Measurements from ENCODE around the gene FOXO3. TPM values are rescaled to one million over a fixed set of nuclear protein-coding genes. Genes with fewer than 3 reads are reported as not detected.

FOXO3 gene
- total and polyA plus RNA-seq, 4 donors = 11.0 to 89.6 (median 44.1) TPM

DNA sequence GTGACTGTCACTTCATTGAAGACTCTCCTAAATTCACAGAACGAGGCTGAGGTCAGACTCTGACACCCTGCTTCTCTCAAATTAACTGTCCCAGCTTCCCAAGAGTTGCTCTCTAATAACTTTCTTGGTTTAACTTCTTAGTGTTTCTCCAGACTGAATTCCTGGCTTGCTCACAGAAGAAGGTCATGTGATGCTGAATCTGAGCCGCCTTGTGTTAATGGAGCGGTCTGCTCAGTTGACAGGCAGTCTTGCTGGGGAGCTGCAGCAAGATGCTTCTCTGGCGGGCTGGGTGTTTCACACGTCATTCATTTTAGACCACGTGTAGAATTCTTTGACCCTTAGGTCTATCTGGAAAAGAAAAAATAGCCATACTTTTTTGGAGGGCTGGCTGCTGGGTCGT lies 107.3 kb downstream of the FOXO3 start:
- 5 to 8% methylated on average over 7 of the region's 7 CpGs for WGBS, 2 donors

DNA sequence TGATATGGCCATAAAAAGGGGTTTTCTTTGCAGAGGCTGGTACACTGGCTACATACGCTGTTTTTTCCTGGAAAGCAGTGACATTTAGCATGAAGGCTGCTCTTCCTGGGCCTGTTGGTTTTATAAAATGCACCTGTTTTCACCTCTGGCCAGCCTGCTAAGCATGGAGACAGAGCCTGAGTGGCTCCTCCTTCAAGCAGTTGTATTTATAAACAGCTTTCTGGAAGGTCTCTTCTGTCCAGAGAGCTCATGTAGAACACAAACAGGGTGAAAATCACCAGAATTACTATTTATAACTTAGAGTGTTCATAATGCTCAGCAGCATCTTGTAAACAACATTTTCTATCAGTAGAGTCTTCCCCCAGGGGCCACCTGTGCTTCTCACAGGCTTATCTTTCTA lies 109.0 kb downstream of the FOXO3 start:
- Histone ChIP-seq H3K4me3 (ENCODE audit: low read length in 2 of 2) (no peak overlapping the region), H3K27ac (ENCODE audit: low read depth in 1 of 2, low read length in 2 of 2) (no peak overlapping the region), H3K4me1 (ENCODE audit: control insufficient read depth in 1 of 2, insufficient read depth in 2 of 2, low read length in 2 of 2) (peaks cover 13 to 22% of the 10 kb centered on the region in 2 donors), H3K9me3 (ENCODE audit: control insufficient read depth, low read length) (no peaks in the 10 kb centered on the region), H3K36me3 (ENCODE audit: control insufficient read depth in 1 of 2, insufficient read depth in 2 of 2, low read length in 1 of 2) (peaks cover 0 to 2% of the 10 kb centered on the region in 2 donors), H3K27me3 (ENCODE audit: control insufficient read depth in 1 of 2, insufficient read depth in 2 of 2, low read length in 1 of 2) (no peaks in the 10 kb centered on the region)
- no peak for DNase-seq
- WGBS, 2 donors = 97 to 100% methylated on average over 1 of the region's 1 CpG
- intact Hi-C loops (cut with DNase I) = no loop called here
- ATAC-seq (ENCODE audit: low FRiP score) = no peak

More for the DNA sequence above, 107.3 kb downstream of the FOXO3 start:
- intact Hi-C loops (cut with DNase I) = no loop called here
- no peak overlapping the region for H3K4me3 ChIP-seq (ENCODE audit: low read length in 2 of 2)
- peaks cover 0 to 2% of the 10 kb centered on the region in 2 donors for H3K36me3 ChIP-seq (ENCODE audit: control insufficient read depth in 1 of 2, insufficient read depth in 2 of 2, low read length in 1 of 2)
- H3K9me3 ChIP-seq (ENCODE audit: control insufficient read depth, low read length) = no peaks in the 10 kb centered on the region
- H3K4me1 ChIP-seq (ENCODE audit: control insufficient read depth in 1 of 2, insufficient read depth in 2 of 2, low read length in 2 of 2) = peaks cover 13 to 15% of the 10 kb centered on the region in 2 donors
- ATAC-seq (ENCODE audit: low FRiP score) (no peak), DNase-seq (no peak)
- H3K27me3 ChIP-seq (ENCODE audit: control insufficient read depth in 1 of 2, insufficient read depth in 2 of 2, low read length in 1 of 2) = no peaks in the 10 kb centered on the region
- H3K27ac ChIP-seq (ENCODE audit: low read depth in 1 of 2, low read length in 2 of 2) = no peak overlapping the region

DNA sequence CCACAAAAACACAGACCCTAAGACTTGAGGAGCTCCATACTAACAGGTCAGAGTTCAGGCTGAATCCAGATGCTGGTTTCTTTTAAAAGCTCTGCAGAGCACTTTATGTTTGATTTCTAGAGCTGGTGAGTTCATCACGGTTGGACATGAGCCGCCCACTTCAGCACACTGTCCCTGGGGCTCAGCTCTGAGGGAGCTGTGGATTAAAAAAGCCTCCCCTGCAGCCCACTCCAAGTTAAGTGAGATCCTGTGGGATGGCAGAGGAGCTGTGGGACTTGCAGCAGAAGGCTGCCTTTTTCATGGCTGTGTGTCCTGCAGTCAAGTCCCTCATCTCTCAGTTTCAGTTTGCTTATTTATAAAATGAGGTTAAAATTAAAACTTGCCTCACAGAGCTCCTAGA lies 110.5 kb downstream of the FOXO3 start:
- Histone ChIP-seq H3K27me3 (ENCODE audit: control insufficient read depth in 1 of 2, insufficient read depth in 2 of 2, low read length in 1 of 2) (no peaks in the 10 kb centered on the region), H3K4me3 (ENCODE audit: low read length in 2 of 2) (no peak overlapping the region), H3K27ac (ENCODE audit: low read depth in 1 of 2, low read length in 2 of 2) (no peak overlapping the region), H3K4me1 (ENCODE audit: control insufficient read depth in 1 of 2, insufficient read depth in 2 of 2, low read length in 2 of 2) (peaks cover 13 to 24% of the 10 kb centered on the region in 2 donors), H3K36me3 (ENCODE audit: control insufficient read depth in 1 of 2, insufficient read depth in 2 of 2, low read length in 1 of 2) (no peaks in the 10 kb centered on the region), H3K9me3 (ENCODE audit: control insufficient read depth, low read length) (no peaks in the 10 kb centered on the region)
- no peak for ATAC-seq (ENCODE audit: low FRiP score)
- WGBS, 2 donors = 31 to 34% methylated on average over 2 of the region's 2 CpGs
- DNase-seq = no peak
- intact Hi-C loops (cut with DNase I) = no loop called here

DNA sequence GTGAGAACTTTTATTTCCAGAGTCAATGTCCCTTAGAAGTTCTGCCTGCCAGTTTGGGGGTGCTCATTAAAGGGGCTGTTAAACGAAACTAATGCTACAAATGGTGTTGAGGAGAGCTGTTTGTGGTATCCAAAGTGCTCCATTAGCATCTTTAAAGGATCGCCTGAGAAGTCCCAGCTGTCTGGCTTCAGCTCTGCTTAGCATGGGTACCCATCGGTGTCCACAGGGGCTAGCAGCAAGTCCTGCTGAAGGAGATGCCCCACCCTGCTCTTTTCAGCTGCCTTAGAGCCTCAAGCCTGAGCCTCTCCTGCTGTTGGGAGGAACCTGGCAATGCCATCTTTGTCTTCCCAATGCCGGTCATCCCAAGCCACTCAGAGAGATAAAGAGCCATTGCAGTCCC lies 111.1 kb downstream of the FOXO3 start:
- no peak overlapping the region for H3K4me3 ChIP-seq (ENCODE audit: low read length in 2 of 2)
- WGBS, 2 donors = 63 to 78% methylated on average over 4 of the region's 4 CpGs
- peaks cover 13 to 24% of the 10 kb centered on the region in 2 donors for H3K4me1 ChIP-seq (ENCODE audit: control insufficient read depth in 1 of 2, insufficient read depth in 2 of 2, low read length in 2 of 2)
- peak overlapping the region in 1 of 2 donors; percentile 11 for H3K27ac ChIP-seq (ENCODE audit: low read depth in 1 of 2, low read length in 2 of 2)
- H3K27me3 ChIP-seq (ENCODE audit: control insufficient read depth in 1 of 2, insufficient read depth in 2 of 2, low read length in 1 of 2) = no peaks in the 10 kb centered on the region
- intact Hi-C loops (cut with DNase I) = no loop called here
- DNase-seq (no peak), ATAC-seq (ENCODE audit: low FRiP score) (no peak)
- H3K9me3 ChIP-seq (ENCODE audit: control insufficient read depth, low read length) = no peaks in the 10 kb centered on the region
- no peaks in the 10 kb centered on the region for H3K36me3 ChIP-seq (ENCODE audit: control insufficient read depth in 1 of 2, insufficient read depth in 2 of 2, low read length in 1 of 2)

DNA sequence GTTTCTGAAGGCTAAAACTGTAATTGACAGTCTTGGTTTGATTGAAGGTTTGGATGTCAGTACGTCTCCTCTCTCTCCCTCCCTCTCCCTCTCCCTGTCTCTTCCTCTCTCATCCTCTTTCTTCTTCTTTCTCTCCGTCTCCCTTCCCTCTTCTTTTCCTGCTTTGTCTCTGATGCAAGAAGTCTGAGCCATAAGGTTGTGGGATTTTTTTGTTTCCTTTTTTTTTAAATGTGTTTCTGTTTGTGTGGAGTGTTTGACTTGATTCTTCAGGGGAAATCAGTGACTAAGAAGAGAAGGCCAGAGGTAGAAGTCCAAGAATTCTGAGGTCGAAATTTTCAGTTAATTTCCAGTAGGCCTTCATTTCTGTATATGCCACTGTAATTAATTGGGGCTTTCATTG lies 111.9 kb downstream of the FOXO3 start:
- Histone ChIP-seq H3K4me3 (ENCODE audit: low read length in 2 of 2) (no peak overlapping the region), H3K9me3 (ENCODE audit: control insufficient read depth, low read length) (no peaks in the 10 kb centered on the region), H3K27ac (ENCODE audit: low read depth in 1 of 2, low read length in 2 of 2) (no peak overlapping the region), H3K36me3 (ENCODE audit: control insufficient read depth in 1 of 2, insufficient read depth in 2 of 2, low read length in 1 of 2) (no peaks in the 10 kb centered on the region), H3K27me3 (ENCODE audit: control insufficient read depth in 1 of 2, insufficient read depth in 2 of 2, low read length in 1 of 2) (no peaks in the 10 kb centered on the region), H3K4me1 (ENCODE audit: control insufficient read depth in 1 of 2, insufficient read depth in 2 of 2, low read length in 2 of 2) (peaks cover 13 to 27% of the 10 kb centered on the region in 2 donors)
- DNase-seq (no peak), ATAC-seq (ENCODE audit: low FRiP score) (no peak)
- intact Hi-C loops (cut with DNase I) = no loop called here
- 87 to 97% methylated on average over 3 of the region's 3 CpGs for WGBS, 2 donors

DNA sequence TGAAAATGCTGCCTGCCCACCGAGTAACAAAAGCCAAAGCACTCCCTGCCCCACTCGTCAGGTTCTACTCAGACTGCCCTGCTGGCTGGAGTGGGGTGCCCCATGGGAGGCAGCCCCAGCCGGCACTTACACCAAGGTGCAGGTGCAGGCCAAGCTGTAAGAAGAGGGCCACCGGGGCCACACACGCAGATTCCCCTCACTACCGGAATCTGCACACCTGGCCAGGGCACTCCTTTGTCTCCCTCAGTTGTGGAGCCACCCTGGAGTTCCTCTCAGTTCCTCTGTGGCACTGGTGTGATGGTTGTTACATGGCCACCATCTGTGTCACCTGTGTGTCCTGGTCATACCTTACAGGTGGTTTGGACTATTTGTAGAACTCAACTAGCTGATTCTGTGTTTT lies 112.4 kb downstream of the FOXO3 start:
- H3K9me3 ChIP-seq (ENCODE audit: control insufficient read depth, low read length) = no peaks in the 10 kb centered on the region
- no peak overlapping the region for H3K4me3 ChIP-seq (ENCODE audit: low read length in 2 of 2)
- H3K27ac ChIP-seq (ENCODE audit: low read depth in 1 of 2, low read length in 2 of 2) = no peak overlapping the region
- ATAC-seq (ENCODE audit: low FRiP score) = no peak
- no peaks in the 10 kb centered on the region for H3K27me3 ChIP-seq (ENCODE audit: control insufficient read depth in 1 of 2, insufficient read depth in 2 of 2, low read length in 1 of 2)
- no peaks in the 10 kb centered on the region for H3K36me3 ChIP-seq (ENCODE audit: control insufficient read depth in 1 of 2, insufficient read depth in 2 of 2, low read length in 1 of 2)
- no peak for DNase-seq
- 90 to 94% methylated on average over 6 of the region's 6 CpGs for WGBS, 2 donors
- peaks cover 9 to 24% of the 10 kb centered on the region in 2 donors for H3K4me1 ChIP-seq (ENCODE audit: control insufficient read depth in 1 of 2, insufficient read depth in 2 of 2, low read length in 2 of 2)
- intact Hi-C loops (cut with DNase I) = no loop called here

DNA sequence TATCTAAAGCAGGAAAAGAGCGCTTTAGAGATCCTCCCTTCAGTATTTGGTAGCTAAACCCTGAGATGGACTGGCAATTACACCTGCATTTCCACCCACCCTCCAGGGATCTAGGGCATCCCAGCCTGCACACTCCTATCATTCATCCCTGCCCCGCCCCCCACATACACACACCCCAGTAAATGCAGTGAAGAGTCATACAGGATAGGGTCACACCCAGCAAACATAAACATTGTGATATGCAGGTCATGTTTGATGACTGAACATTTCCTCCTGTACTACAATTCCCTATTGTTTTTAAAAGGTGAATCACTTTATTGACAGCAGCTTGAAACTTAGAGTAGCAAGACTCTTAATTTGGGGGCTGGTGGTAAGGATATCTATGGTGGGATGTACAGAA lies 112.9 kb downstream of the FOXO3 start:
- intact Hi-C loops (cut with DNase I) = no loop called here
- Histone ChIP-seq H3K4me1 (ENCODE audit: control insufficient read depth in 1 of 2, insufficient read depth in 2 of 2, low read length in 2 of 2) (peaks cover 5 to 24% of the 10 kb centered on the region in 2 donors), H3K4me3 (ENCODE audit: low read length in 2 of 2) (no peak overlapping the region), H3K9me3 (ENCODE audit: control insufficient read depth, low read length) (no peaks in the 10 kb centered on the region), H3K36me3 (ENCODE audit: control insufficient read depth in 1 of 2, insufficient read depth in 2 of 2, low read length in 1 of 2) (no peaks in the 10 kb centered on the region), H3K27ac (ENCODE audit: low read depth in 1 of 2, low read length in 2 of 2) (no peak overlapping the region), H3K27me3 (ENCODE audit: control insufficient read depth in 1 of 2, insufficient read depth in 2 of 2, low read length in 1 of 2) (no peaks in the 10 kb centered on the region)
- no peak for DNase-seq
- ATAC-seq (ENCODE audit: low FRiP score) = no peak
- 50 to 75% methylated on average over 2 of the region's 2 CpGs for WGBS, 2 donors

DNA sequence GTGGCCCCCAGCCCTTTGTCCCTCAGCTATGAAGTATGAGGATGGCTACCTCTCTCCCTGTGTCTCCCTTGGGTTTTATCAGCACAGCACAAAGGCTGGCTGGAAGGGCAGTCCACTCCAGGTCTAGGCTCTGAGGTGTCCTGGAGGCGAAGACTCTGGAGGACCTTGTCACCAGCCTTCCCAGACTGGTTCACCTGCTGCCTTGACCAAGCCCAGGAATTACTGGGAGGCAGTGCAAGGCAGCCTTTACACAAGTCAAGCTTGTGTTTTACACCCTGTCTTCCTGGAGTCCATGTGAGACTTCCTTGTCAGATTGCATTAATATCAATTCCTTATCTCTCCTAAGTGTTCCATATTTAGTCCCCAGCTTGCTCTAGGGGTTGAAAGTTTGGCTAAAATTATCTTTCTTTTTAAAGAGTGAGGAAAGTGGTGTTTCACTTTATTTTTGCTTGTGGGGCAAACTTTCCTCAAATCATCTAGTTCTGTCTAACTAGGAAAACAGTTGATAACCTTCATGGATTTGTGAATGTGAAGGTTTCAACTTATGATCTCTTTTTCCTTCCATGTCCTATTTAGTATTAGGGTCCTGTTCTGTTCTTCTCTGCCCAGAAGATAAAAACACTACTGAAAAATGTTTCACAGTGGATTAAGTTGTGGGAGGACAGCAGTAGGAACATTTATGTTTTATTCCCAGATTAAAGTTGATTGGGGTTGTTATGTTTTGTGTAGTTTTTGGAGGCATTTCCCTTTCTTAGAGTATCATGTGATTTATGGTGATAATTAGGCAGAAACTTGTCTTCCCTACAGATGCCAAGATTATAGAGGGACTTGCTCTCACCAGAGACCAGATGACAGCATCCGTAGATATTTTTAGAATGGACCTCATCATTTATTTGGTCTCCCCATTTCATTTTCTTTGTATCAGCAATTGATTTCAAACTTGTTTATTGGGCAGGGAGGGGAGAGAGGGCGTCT lies 114.8 kb downstream of the FOXO3 start:
- WGBS, 2 donors = 62% methylated on average over 3 of the region's 3 CpGs
- Histone ChIP-seq H3K4me1 (ENCODE audit: control insufficient read depth in 1 of 2, insufficient read depth in 2 of 2, low read length in 2 of 2) (peaks cover 4 to 21% of the 10 kb centered on the region in 2 donors), H3K9me3 (ENCODE audit: control insufficient read depth, low read length) (no peaks in the 10 kb centered on the region), H3K27ac (ENCODE audit: low read depth in 1 of 2, low read length in 2 of 2) (peak overlapping the region in 1 of 2 donors; percentile 26), H3K36me3 (ENCODE audit: control insufficient read depth in 1 of 2, insufficient read depth in 2 of 2, low read length in 1 of 2) (no peaks in the 10 kb centered on the region), H3K27me3 (ENCODE audit: control insufficient read depth in 1 of 2, insufficient read depth in 2 of 2, low read length in 1 of 2) (no peaks in the 10 kb centered on the region), H3K4me3 (ENCODE audit: low read length in 2 of 2) (no peak overlapping the region)
- DNase-seq (no peak), ATAC-seq (ENCODE audit: low FRiP score) (no peak)
- intact Hi-C loops (cut with DNase I) = no loop called here

DNA sequence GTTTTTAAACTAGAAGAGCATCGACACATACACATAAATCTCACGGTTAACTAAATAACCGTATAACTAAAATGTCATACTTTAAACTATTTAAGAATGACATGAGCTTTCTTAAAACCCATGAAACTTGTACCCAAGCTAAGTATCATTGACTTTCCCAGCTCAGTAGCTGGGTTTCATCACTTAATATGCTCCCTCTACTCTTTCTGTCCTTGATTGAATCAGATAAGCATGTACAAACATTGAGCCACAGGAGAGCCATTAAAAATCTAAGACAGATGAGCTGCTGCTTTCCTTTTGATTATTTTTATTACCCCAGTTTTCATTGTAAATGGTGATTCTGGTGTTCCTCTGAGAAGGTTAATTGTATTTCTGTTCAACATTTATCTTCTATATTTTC lies 115.8 kb downstream of the FOXO3 start:
- Histone ChIP-seq H3K4me1 (ENCODE audit: control insufficient read depth in 1 of 2, insufficient read depth in 2 of 2, low read length in 2 of 2) (peaks cover 0 to 17% of the 10 kb centered on the region in 2 donors), H3K27ac (ENCODE audit: low read depth in 1 of 2, low read length in 2 of 2) (no peak overlapping the region), H3K4me3 (ENCODE audit: low read length in 2 of 2) (no peak overlapping the region), H3K36me3 (ENCODE audit: control insufficient read depth in 1 of 2, insufficient read depth in 2 of 2, low read length in 1 of 2) (no peaks in the 10 kb centered on the region), H3K27me3 (ENCODE audit: control insufficient read depth in 1 of 2, insufficient read depth in 2 of 2, low read length in 1 of 2) (no peaks in the 10 kb centered on the region), H3K9me3 (ENCODE audit: control insufficient read depth, low read length) (no peaks in the 10 kb centered on the region)
- intact Hi-C loops (cut with DNase I) = no loop called here
- ATAC-seq (ENCODE audit: low FRiP score) = no peak
- WGBS, 2 donors = 54 to 61% methylated on average over 3 of the region's 3 CpGs
- DNase-seq = no peak
